ENCODE results near the gene SUMF2. TPM values are rescaled to one million over a fixed set of nuclear protein-coding genes. Genes with fewer than 3 reads are reported as not detected.
A peak's percentile ranks its signal among the peaks of the same experiment; 100 is the strongest.

The SUMF2 gene
- total and polyA plus RNA-seq, 2 of the 13 experiments (the other 11 are each of a cell fraction or from before 2014, with no cell fraction given) = 48.9 to 54.4 TPM

GRCh38 chr7:56105508-56105907 lies 41.4 kb downstream of the SUMF2 start:
- Histone ChIP-seq H3K4me3 (replicated peaks in 1 of 3; ENCODE audit: insufficient read depth in 1 of 3, low read depth in 2 of 3, low read length in 3 of 3) (peak overlapping the region; percentile 71 to 92 (median 84)), H3K79me2 (ENCODE audit: insufficient read depth, low read length) (peaks cover 29% of the 10 kb centered on the region), H2AFZ (ENCODE audit: low read length) (no peak overlapping the region), H3K9ac (ENCODE audit: insufficient read depth, low read depth, low read length) (peak overlapping the region; percentile 93), H4K20me1 (ENCODE audit: insufficient read depth, low read length) (no peaks in the 10 kb centered on the region; the same call in 1 of the 2 replicates), H3K4me1 (ENCODE audit: insufficient read depth, low read length) (peaks cover 16% of the 10 kb centered on the region; the same call in 1 of the 2 replicates), H3K36me3 (replicated peaks in 1 of 2; ENCODE audit: control insufficient read depth in 1 of 2, insufficient read depth in 2 of 2, low read length in 2 of 2) (peaks cover 7 to 37% of the 10 kb centered on the region in 2 experiments), H3K27ac (ENCODE audit: extremely low read length, insufficient read depth, low read length) (peak overlapping the region; percentile 84), H3K27me3 (ENCODE audit: control insufficient read depth in 1 of 2, insufficient read depth in 2 of 2, low read length in 2 of 2) (no peaks in the 10 kb centered on the region; a peak in 1 of 5 replicates), H3K4me2 (ENCODE audit: low read depth, low read length) (peak overlapping the region; percentile 78), H3K9me3 (ENCODE audit: low read length) (peaks cover 6% of the 10 kb centered on the region; the same call in 1 of the 2 replicates)
- DNase-seq (ENCODE audit: low spot score) = peak; percentile 73
- 8% methylated on average over 6 of the region's 6 CpGs for WGBS (ENCODE audit: low lambda C conversion rate)
- in situ Hi-C loops (cut with HindIII; ENCODE audit: extremely low pct_ligation_motif_present, low pct_unique_long_range_greater_than_20kb) (no loop called here), intact Hi-C loops (cut with micrococcal nuclease; ENCODE audit: unreplicated experiment) (no loop called here)
- peak; percentile 67 for FAIRE-seq
- peak; percentile 88 for TF ChIP-seq ATF7 (IDR thresholded peaks at IDR 0.05)
- TF ChIP-seq ATF7 (CRISPR knock-in tag; IDR thresholded peaks at IDR 0.05) = no peak
- TF ChIP-seq POLR2A (IDR thresholded peaks at IDR 0.05; ENCODE audit: insufficient read depth in 1 of 2, low read depth in 2 of 2, low read length in 2 of 2) = peak in 1 of 2 experiments; percentile 23; a peak in 1 of 4 replicates
- TF ChIP-seq SOX6 (IDR thresholded peaks at IDR 0.05) = no peak
- no peak for TF ChIP-seq SOX6 (CRISPR knock-in tag; IDR thresholded peaks at IDR 0.05)
- 0 out of 2 replicates have a peak, but pooled peaks have one; percentile 15 for TF ChIP-seq ZNF558 (CRISPR knock-in tag; IDR thresholded peaks at IDR 0.05; ENCODE audit: borderline replicate concordance)
- no peak for TF ChIP-seq RBM39 (IDR thresholded peaks at IDR 0.05; ENCODE audit: low read depth, low read length, poor library complexity, severe bottlenecking)
- 0 out of 2 replicates have a peak, but pooled peaks have one; percentile 8 for TF ChIP-seq ATF1 (CRISPR knock-in tag; IDR thresholded peaks at IDR 0.05)
- no peak for TF ChIP-seq ZNF124 (CRISPR knock-in tag; IDR thresholded peaks at IDR 0.05)
- no peak for TF ChIP-seq ZNF569 (CRISPR knock-in tag; IDR thresholded peaks at IDR 0.05; ENCODE audit: borderline replicate concordance)
- TF ChIP-seq ZSCAN9 (CRISPR knock-in tag; IDR thresholded peaks at IDR 0.05; ENCODE audit: borderline replicate concordance) = 0 out of 2 replicates have a peak, but pooled peaks have one; percentile 3
- no peak for TF ChIP-seq HBP1 (CRISPR knock-in tag; IDR thresholded peaks at IDR 0.05; ENCODE audit: low read depth)
- TF ChIP-seq CREM (IDR thresholded peaks at IDR 0.05) = 0 out of 2 replicates have a peak, but pooled peaks have one; percentile 30
- no peak for TF ChIP-seq CREM (CRISPR knock-in tag; IDR thresholded peaks at IDR 0.05)
- 0 out of 2 replicates have a peak, but pooled peaks have one; percentile 7 for TF ChIP-seq FOSL2 (CRISPR knock-in tag; IDR thresholded peaks at IDR 0.05)
- no peak for TF ChIP-seq ZNF674 (CRISPR knock-in tag; IDR thresholded peaks at IDR 0.05; ENCODE audit: low read depth)
- TF ChIP-seq CREB1 (IDR thresholded peaks at IDR 0.05) = peak; percentile 91
- peak; percentile 41; the same call in 1 of the 2 replicates for TF ChIP-seq CREB1 (CRISPR knock-in tag; IDR thresholded peaks at IDR 0.05)
- peak; percentile 40; the same call in 1 of the 2 replicates for TF ChIP-seq HOXA3 (CRISPR knock-in tag; IDR thresholded peaks at IDR 0.05)
- no peak for TF ChIP-seq ZNF18 (CRISPR knock-in tag; IDR thresholded peaks at IDR 0.05; ENCODE audit: insufficient replicate concordance)
- peak; percentile 89 for TF ChIP-seq ZBTB21 (CRISPR knock-in tag; IDR thresholded peaks at IDR 0.05)
- no peak for TF ChIP-seq SIX4 (CRISPR knock-in tag; IDR thresholded peaks at IDR 0.05)
- TF ChIP-seq ZNF644 (CRISPR knock-in tag; IDR thresholded peaks at IDR 0.05; ENCODE audit: low read depth) = no peak
- TSS peak; percentile 72 for BruUV-seq (replicated peaks)
- ChIA-PET POLR2A (interaction anchor here (0.5 to 1.7 kb wide), 7 partner anchors 13 to 141 kb away, joined by 3 to 9 read pairs (median 3); partner anchors contain the start of genes CCT6A, NIPSNAP2, PHKG1 and PSPH), CTCF (ENCODE audit: low intra/inter-chr PET ratio, low total read pairs) (no interaction called here)
- ATAC-seq = peak; percentile 42

All from HepG2 (cell line).